ENCODE results near the gene ARHGAP31.

Gene ARHGAP31

DNA sequence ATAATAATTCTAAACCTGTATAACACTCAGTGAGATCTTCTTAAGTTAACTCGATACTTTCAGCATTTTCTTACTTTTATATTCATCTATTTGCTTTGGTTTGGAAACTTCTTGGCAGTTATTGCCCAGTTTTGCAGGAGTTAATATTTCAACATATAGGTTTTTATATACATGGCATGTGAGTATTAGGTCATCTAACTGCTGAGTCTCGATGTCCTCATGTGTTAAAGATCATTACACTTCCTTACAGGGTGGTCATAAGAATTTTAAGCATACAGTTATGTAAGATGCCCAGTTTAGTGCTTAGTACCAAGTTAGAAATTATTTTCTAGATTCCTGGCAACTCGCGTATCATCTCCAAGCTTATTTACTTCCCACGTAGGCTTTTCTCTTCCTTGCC, 106.3 kb downstream of the ARHGAP31 start:
- TF ChIP-seq ZNF248 (tag by site-specific recombination; IDR thresholded peaks at IDR 0.05) (no peak), REPIN1 (tag by site-specific recombination; IDR thresholded peaks at IDR 0.05; ENCODE audit: low read depth) (no peak), ZNF585B (tag by site-specific recombination; IDR thresholded peaks at IDR 0.05) (no peak), ZNF560 (tag by site-specific recombination; IDR thresholded peaks at IDR 0.05; ENCODE audit: borderline replicate concordance) (no peak), ZFP3 (tag by site-specific recombination; IDR thresholded peaks at IDR 0.05; ENCODE audit: low read depth) (no peak), KLF7 (tag by site-specific recombination; IDR thresholded peaks at IDR 0.05; ENCODE audit: borderline replicate concordance) (no peak)
- TF ChIP-seq, protein P1, sequence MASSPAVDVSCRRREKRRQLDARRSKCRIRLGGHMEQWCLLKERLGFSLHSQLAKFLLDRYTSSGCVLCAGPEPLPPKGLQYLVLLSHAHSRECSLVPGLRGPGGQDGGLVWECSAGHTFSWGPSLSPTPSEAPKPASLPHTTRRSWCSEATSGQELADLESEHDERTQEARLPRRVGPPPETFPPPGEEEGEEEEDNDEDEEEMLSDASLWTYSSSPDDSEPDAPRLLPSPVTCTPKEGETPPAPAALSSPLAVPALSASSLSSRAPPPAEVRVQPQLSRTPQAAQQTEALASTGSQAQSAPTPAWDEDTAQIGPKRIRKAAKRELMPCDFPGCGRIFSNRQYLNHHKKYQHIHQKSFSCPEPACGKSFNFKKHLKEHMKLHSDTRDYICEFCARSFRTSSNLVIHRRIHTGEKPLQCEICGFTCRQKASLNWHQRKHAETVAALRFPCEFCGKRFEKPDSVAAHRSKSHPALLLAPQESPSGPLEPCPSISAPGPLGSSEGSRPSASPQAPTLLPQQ (tag by site-specific recombination; IDR thresholded peaks at IDR 0.05): no peak
- Histone ChIP-seq H3K4me3 (ENCODE audit: low read depth, low read length) (no peak overlapping the region), H3K9me3 (ENCODE audit: control insufficient read depth, insufficient read depth, low read depth, low read length) (no peaks in the 10 kb centered on the region), H3K36me3 (ENCODE audit: control insufficient read depth in 2 of 2, insufficient read depth in 1 of 2, low read length in 2 of 2) (peaks cover 0 to 9% of the 10 kb centered on the region in 2 experiments; a peak in 1 of 3 replicates), H3K4me1 (ENCODE audit: control insufficient read depth, insufficient read depth, low read length) (no peaks in the 10 kb centered on the region), H3K27ac (ENCODE audit: extremely low read depth, low read depth, low read length) (no peak overlapping the region)
- ChIA-PET CTCF (no interaction called here), POLR2A (no interaction called here)

DNA sequence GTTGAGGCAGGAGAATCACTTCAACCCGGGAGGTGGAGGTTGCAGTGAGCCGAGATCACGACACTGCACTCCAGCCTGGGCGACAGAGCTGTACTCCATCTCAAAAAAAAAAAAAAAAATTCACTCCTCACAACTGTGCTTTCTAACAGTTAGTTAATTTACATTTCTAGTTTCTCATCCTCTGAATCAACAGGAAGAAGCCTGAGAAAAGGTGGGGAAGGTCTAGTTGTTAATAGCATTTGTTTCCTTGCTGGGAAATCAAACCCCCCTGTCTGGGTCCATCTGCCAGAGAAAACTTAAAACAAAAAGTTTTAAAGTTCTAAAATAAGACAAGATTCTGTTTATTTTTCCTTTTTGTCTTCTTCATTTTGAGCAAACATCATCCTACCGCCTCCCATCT, 106.9 kb downstream of the ARHGAP31 start:
- ChIA-PET POLR2A (no interaction called here), CTCF (no interaction called here)
- Histone ChIP-seq H3K4me1 (ENCODE audit: control insufficient read depth, insufficient read depth, low read length) (no peaks in the 10 kb centered on the region), H3K9me3 (ENCODE audit: control insufficient read depth, insufficient read depth, low read depth, low read length) (no peaks in the 10 kb centered on the region), H3K4me3 (ENCODE audit: low read depth, low read length) (no peak overlapping the region), H3K27ac (ENCODE audit: extremely low read depth, low read depth, low read length) (no peak overlapping the region), H3K36me3 (ENCODE audit: control insufficient read depth in 2 of 2, insufficient read depth in 1 of 2, low read length in 2 of 2) (peaks cover 0 to 9% of the 10 kb centered on the region in 2 experiments; a peak in 1 of 3 replicates)
- no peak for TF ChIP-seq GLIS1 (tag by site-specific recombination; IDR thresholded peaks at IDR 0.05)
- no peak for TF ChIP-seq TRIM28 (IDR thresholded peaks at IDR 0.05; ENCODE audit: borderline replicate concordance, low read length)

DNA sequence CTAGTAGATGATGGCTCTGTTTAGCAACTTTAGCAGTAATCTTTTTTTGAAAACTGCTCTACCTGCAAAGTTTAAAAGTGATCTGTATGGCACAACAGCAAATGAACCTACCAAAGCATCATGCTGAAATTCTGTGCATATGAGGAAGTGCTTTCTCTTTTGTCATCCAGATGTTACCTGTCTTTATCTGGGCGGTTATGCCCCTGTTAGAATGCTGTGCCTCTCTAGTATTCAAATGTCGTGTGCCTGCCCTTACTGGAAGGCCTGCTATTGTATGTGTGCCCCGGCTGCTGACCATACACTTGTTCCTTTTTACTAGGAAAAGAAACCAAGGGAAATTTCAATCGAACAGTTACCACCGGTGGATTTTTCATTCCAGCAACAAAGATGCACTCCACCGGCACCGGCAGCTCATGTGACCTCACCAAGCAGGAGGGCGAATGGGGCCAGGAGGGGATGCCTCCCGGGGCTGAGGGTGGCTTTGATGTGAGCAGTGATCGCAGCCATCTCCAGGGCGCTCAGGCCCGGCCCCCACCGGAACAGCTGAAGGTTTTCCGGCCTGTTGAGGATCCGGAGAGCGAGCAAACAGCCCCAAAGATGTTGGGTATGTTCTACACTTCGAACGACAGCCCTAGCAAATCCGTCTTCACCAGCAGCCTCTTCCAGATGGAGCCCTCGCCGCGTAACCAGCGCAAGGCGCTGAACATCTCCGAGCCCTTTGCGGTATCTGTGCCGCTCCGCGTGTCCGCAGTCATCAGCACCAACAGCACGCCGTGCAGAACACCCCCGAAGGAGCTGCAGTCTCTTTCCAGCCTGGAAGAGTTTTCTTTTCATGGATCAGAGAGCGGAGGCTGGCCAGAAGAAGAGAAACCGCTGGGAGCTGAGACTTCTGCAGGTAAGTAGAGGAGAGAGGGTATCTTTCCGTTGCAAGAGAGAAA, 107.6 kb downstream of the ARHGAP31 start:
- ChIA-PET CTCF (no interaction called here), POLR2A (no interaction called here)

More for the DNA sequence above, 107.6 kb downstream of the ARHGAP31 start:
- TF ChIP-seq, protein P2, sequence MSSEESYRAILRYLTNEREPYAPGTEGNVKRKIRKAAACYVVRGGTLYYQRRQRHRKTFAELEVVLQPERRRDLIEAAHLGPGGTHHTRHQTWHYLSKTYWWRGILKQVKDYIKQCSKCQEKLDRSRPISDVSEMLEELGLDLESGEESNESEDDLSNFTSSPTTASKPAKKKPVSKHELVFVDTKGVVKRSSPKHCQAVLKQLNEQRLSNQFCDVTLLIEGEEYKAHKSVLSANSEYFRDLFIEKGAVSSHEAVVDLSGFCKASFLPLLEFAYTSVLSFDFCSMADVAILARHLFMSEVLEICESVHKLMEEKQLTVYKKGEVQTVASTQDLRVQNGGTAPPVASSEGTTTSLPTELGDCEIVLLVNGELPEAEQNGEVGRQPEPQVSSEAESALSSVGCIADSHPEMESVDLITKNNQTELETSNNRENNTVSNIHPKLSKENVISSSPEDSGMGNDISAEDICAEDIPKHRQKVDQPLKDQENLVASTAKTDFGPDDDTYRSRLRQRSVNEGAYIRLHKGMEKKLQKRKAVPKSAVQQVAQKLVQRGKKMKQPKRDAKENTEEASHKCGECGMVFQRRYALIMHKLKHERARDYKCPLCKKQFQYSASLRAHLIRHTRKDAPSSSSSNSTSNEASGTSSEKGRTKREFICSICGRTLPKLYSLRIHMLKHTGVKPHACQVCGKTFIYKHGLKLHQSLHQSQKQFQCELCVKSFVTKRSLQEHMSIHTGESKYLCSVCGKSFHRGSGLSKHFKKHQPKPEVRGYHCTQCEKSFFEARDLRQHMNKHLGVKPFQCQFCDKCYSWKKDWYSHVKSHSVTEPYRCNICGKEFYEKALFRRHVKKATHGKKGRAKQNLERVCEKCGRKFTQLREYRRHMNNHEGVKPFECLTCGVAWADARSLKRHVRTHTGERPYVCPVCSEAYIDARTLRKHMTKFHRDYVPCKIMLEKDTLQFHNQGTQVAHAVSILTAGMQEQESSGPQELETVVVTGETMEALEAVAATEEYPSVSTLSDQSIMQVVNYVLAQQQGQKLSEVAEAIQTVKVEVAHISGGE (tag by site-specific recombination; conservative IDR thresholded peaks at IDR 0.05; ENCODE audit: low read depth): no peak
- TF ChIP-seq SP2 (tag by site-specific recombination; IDR thresholded peaks at IDR 0.05) (no peak), ZBTB20 (tag by site-specific recombination; IDR thresholded peaks at IDR 0.05) (no peak), ZNF169 (tag by site-specific recombination; IDR thresholded peaks at IDR 0.05) (no peak), ZNF561 (tag by site-specific recombination; IDR thresholded peaks at IDR 0.05; ENCODE audit: borderline replicate concordance) (no peak), ZNF24 (tag by site-specific recombination; IDR thresholded peaks at IDR 0.05) (no peak), ZBTB17 (tag by site-specific recombination; IDR thresholded peaks at IDR 0.05) (no peak), ZNF830 (tag by site-specific recombination; IDR thresholded peaks at IDR 0.05; ENCODE audit: low read depth) (no peak), ZNF112 (tag by site-specific recombination; IDR thresholded peaks at IDR 0.05) (no peak)
- TF ChIP-seq, protein P3, sequence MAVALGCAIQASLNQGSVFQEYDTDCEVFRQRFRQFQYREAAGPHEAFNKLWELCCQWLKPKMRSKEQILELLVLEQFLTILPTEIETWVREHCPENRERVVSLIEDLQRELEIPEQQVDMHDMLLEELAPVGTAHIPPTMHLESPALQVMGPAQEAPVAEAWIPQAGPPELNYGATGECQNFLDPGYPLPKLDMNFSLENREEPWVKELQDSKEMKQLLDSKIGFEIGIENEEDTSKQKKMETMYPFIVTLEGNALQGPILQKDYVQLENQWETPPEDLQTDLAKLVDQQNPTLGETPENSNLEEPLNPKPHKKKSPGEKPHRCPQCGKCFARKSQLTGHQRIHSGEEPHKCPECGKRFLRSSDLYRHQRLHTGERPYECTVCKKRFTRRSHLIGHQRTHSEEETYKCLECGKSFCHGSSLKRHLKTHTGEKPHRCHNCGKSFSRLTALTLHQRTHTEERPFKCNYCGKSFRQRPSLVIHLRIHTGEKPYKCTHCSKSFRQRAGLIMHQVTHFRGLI (tag by site-specific recombination; IDR thresholded peaks at IDR 0.05): no peak
- TF ChIP-seq, protein P4, sequence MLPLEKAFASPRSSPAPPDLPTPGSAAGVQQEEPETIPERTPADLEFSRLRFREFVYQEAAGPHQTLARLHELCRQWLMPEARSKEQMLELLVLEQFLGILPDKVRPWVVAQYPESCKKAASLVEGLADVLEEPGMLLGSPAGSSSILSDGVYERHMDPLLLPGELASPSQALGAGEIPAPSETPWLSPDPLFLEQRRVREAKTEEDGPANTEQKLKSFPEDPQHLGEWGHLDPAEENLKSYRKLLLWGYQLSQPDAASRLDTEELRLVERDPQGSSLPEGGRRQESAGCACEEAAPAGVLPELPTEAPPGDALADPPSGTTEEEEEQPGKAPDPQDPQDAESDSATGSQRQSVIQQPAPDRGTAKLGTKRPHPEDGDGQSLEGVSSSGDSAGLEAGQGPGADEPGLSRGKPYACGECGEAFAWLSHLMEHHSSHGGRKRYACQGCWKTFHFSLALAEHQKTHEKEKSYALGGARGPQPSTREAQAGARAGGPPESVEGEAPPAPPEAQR (tag by site-specific recombination; IDR thresholded peaks at IDR 0.05): no peak
- peaks cover 0 to 9% of the 10 kb centered on the region in 2 experiments; a peak in 1 of 3 replicates for H3K36me3 ChIP-seq (ENCODE audit: control insufficient read depth in 2 of 2, insufficient read depth in 1 of 2, low read length in 2 of 2)
- H3K4me3 ChIP-seq (ENCODE audit: low read depth, low read length): no peak overlapping the region
- H3K4me1 ChIP-seq (ENCODE audit: control insufficient read depth, insufficient read depth, low read length): no peaks in the 10 kb centered on the region
- H3K27ac ChIP-seq (ENCODE audit: extremely low read depth, low read depth, low read length): no peak overlapping the region
- H3K9me3 ChIP-seq (ENCODE audit: control insufficient read depth, insufficient read depth, low read depth, low read length): no peaks in the 10 kb centered on the region
